ENCODE measurements around the gene PPP1R18. TPM values are rescaled to one million over a fixed set of nuclear protein-coding genes. Genes with fewer than 3 reads are reported as not detected.

Gene PPP1R18
- total RNA-seq, 2 experiments from 2014 or later: 30.9 to 31.6 TPM

DNA sequence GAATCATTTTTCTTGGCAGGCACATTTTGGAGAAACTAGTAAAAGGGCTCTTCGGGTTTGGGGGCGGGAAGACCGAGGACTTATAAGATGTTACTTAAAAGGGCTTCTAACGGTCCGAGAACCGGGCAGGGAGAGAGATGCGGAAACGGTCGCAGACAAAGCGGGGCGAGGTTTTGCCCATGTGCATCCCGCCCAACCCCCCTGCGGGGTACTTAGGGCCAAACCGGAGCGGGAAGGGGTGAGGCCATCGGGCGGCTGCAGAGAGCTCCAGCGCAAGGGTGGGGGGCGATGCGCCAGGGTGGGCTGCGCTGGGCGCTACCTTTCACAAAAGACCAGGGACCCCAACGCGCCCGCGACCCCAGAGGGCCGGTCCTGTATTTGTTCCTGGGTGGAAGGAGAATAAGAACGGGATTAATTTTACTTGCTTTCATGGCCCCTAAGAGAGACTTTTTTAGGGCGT lies 34.3 kb upstream of the PPP1R18 start:
- peak overlapping the region; percentile 82 to 85 for H3K27ac ChIP-seq (ENCODE audit: low read depth in 1 of 2, low read length in 2 of 2)
- Mint-ChIP-seq H3K9me3 (no peaks in the 10 kb centered on the region), H3K27me3 (no peaks in the 10 kb centered on the region), H3K27ac (peak overlapping the region; percentile 95), H3K4me3 (peak overlapping the region; percentile 99), H3K4me1 (ENCODE audit: low read depth) (peaks cover 74% of the 10 kb centered on the region), H3K36me3 (ENCODE audit: low read depth) (peaks cover 67% of the 10 kb centered on the region)
- H3K4me3 ChIP-seq (ENCODE audit: low read length): peak overlapping the region; percentile 73
- ATAC-seq (ENCODE audit: poor library complexity): no peak
- TF ChIP-seq, protein P1, sequence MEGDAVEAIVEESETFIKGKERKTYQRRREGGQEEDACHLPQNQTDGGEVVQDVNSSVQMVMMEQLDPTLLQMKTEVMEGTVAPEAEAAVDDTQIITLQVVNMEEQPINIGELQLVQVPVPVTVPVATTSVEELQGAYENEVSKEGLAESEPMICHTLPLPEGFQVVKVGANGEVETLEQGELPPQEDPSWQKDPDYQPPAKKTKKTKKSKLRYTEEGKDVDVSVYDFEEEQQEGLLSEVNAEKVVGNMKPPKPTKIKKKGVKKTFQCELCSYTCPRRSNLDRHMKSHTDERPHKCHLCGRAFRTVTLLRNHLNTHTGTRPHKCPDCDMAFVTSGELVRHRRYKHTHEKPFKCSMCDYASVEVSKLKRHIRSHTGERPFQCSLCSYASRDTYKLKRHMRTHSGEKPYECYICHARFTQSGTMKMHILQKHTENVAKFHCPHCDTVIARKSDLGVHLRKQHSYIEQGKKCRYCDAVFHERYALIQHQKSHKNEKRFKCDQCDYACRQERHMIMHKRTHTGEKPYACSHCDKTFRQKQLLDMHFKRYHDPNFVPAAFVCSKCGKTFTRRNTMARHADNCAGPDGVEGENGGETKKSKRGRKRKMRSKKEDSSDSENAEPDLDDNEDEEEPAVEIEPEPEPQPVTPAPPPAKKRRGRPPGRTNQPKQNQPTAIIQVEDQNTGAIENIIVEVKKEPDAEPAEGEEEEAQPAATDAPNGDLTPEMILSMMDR (IDR thresholded peaks at IDR 0.05): no peak
- no peaks in the 10 kb centered on the region for H3K9me3 ChIP-seq (ENCODE audit: control insufficient read depth in 1 of 2, insufficient read depth in 1 of 2, low read length in 2 of 2)
- CTCF ChIA-PET: interaction anchor here (1.7 to 20.2 kb wide), 3 partner anchors 11 to 108 kb away, joined by 6 to 526 read pairs (median 70); partner anchors contain the start of gene DHX16
- peaks cover 35% of the 10 kb centered on the region for H3K36me3 ChIP-seq (ENCODE audit: insufficient read depth, low read length)
- peaks cover 73% of the 10 kb centered on the region for H3K4me1 ChIP-seq (ENCODE audit: insufficient read depth, low read length)
- peak; percentile 30 to 74 (median 48) for DNase-seq
- no peaks in the 10 kb centered on the region for H3K27me3 ChIP-seq (ENCODE audit: control insufficient read depth in 1 of 2, insufficient read depth in 2 of 2, low read length in 2 of 2)
- POLR2A ChIA-PET: interaction anchor here (0.7 to 11.0 kb wide), 16 partner anchors 10 to 507 kb away, joined by 3 to 381 read pairs (median 8); partner anchors contain the start of genes ABCF1, DHX16, GTF2H4 and MRPS18B
- intact Hi-C loops (cut with DNase I, micrococcal nuclease): loop anchor here (1.0 to 5.0 kb wide), 4 partner anchors 38 to 178 kb away; partner anchors contain the start of genes MRPS18B (in 2 of the 2), PPP1R10 (in 2 of the 2) and ABCF1 (in 1 of the 2)

DNA sequence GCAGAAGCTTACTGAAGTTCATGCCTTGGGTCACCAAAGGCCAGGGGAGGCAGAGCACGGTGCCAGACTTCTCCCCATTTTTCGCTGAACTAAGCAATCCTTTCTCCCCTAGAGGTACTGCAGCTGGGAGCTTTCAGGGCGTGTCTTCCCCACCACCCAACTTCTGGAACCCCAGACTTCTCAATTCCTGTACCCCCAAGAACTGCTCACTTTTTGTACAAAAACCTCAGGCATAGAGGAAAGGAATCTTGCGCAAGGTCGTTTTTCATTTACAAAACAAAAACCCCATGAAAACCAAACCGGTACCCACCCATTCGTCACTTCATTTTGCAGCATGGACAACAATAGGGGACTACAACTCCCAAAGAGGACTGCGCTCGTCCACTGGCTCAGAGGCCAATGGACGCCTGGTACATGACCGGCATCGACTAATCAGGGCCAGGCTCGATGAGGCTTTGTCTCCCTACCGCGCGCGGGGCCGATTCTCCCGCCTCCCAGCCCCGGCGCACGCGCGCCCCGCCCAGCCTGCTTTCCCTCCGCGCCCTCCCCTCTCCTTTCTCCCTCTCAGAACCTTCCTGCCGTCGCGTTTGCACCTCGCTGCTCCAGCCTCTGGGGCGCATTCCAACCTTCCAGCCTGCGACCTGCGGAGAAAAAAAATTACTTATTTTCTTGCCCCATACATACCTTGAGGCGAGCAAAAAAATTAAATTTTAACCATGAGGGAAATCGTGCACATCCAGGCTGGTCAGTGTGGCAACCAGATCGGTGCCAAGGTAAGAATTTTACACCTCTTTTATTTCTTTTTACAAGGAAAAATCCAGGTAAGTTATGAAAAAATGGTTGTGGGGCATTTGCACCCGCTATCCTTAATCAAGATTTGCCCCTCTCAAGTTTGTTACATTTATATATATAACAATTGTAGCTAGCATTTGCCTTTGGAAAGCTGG lies 33.6 kb upstream of the PPP1R18 start, which contains the start of gene TUBB:
TSS of gene TUBB (plus strand) at position 562 of the 947 bp plus-strand sequence. CDS start at position 717, 155 bp downstream.
- H3K36me3 ChIP-seq (ENCODE audit: insufficient read depth, low read length): peaks cover 29% of the 10 kb centered on the region
- Mint-ChIP-seq H3K27ac (peak within 1 kb of the TSS; percentile 95), H3K9me3 (no peaks in the 10 kb centered on the region), H3K27me3 (no peaks in the 10 kb centered on the region), H3K36me3 (ENCODE audit: low read depth) (peaks cover 68% of the 10 kb centered on the region), H3K4me3 (peak within 1 kb of the TSS; percentile 99), H3K4me1 (ENCODE audit: low read depth) (peaks cover 71% of the 10 kb centered on the region)
- H3K27me3 ChIP-seq (ENCODE audit: control insufficient read depth in 1 of 2, insufficient read depth in 2 of 2, low read length in 2 of 2): no peaks in the 10 kb centered on the region
- CTCF ChIA-PET: interaction anchor here (1.7 to 20.2 kb wide), 3 partner anchors 12 to 107 kb away, joined by 6 to 526 read pairs (median 70); partner anchors contain the start of gene DHX16
- peak within 1 kb of the TSS; percentile 82 to 85 for H3K27ac ChIP-seq (ENCODE audit: low read depth in 1 of 2, low read length in 2 of 2)
- ATAC-seq (ENCODE audit: poor library complexity) (peak; percentile 63), DNase-seq (peak; percentile 88 to 98 (median 94))
- POLR2A ChIA-PET: interaction anchor here (1.2 to 11.0 kb wide), 11 partner anchors 16 to 506 kb away, joined by 3 to 381 read pairs (median 17); partner anchors contain the start of genes ABCF1, DHX16, MRPS18B and PPP1R10
- intact Hi-C loops (cut with DNase I, micrococcal nuclease): loop anchor here (5.0 kb wide), 3 partner anchors 148 to 178 kb away; partner anchors contain the start of genes ABCF1 (in 1 of the 2), GNL1 (in 1 of the 2) and PRR3 (in 1 of the 2)
- peak within 1 kb of the TSS; percentile 73 for H3K4me3 ChIP-seq (ENCODE audit: low read length)
- TF ChIP-seq, protein P1 (IDR thresholded peaks at IDR 0.05): no peak
- H3K4me1 ChIP-seq (ENCODE audit: insufficient read depth, low read length): peaks cover 67% of the 10 kb centered on the region
- no peaks in the 10 kb centered on the region for H3K9me3 ChIP-seq (ENCODE audit: control insufficient read depth in 1 of 2, insufficient read depth in 1 of 2, low read length in 2 of 2)

DNA sequence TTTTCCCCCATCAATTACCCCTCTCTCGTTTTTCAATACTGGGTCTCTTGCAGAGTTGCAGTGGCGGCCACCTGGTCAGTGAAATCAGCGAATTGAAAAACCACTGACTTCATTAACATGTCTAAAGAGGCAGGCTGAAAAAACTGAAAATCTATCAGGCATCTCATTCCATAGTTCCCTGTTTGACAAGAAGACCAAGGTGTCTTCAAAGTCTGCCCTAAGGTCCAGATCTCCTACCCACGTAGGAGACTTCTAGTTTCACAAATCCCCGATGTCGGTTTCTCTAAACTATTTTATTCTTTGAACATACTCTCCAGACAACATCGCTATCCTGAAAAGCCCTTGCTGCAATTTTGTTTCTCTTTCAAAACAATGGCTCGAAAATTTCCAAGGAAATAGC lies 32.9 kb upstream of the PPP1R18 start:
- intact Hi-C loops (cut with DNase I, micrococcal nuclease): loop anchor here in 1 of 2 experiments (5.0 kb wide), 1 partner anchor 162 kb away; the partner anchor contains the start of genes GNL1 and PRR3

More for the DNA sequence above, 32.9 kb upstream of the PPP1R18 start:
- no peaks in the 10 kb centered on the region for H3K9me3 ChIP-seq (ENCODE audit: control insufficient read depth in 1 of 2, insufficient read depth in 1 of 2, low read length in 2 of 2)
- ATAC-seq (ENCODE audit: poor library complexity) (no peak), DNase-seq (peak in 1 of 14 experiments; percentile 2)
- H3K4me3 Mint-ChIP-seq: peak overlapping the region; percentile 99
- no peaks in the 10 kb centered on the region for H3K27me3 Mint-ChIP-seq
- no peaks in the 10 kb centered on the region for H3K9me3 Mint-ChIP-seq
- ChIA-PET POLR2A (interaction anchor here (1.2 to 11.0 kb wide), 4 partner anchors 28 to 105 kb away, joined by 3 to 381 read pairs (median 37); partner anchors contain the start of gene DHX16), CTCF (interaction anchor here (6.6 to 20.2 kb wide), 2 partner anchors 12 to 41 kb away, joined by 70 to 526 read pairs; partner anchors contain the start of gene DHX16)
- H3K4me3 ChIP-seq (ENCODE audit: low read length): peak overlapping the region; percentile 73
- H3K27ac Mint-ChIP-seq: peak overlapping the region; percentile 95
- H3K36me3 ChIP-seq (ENCODE audit: insufficient read depth, low read length): peaks cover 25% of the 10 kb centered on the region
- H3K27ac ChIP-seq (ENCODE audit: low read depth in 1 of 2, low read length in 2 of 2): peak overlapping the region; percentile 53 to 82
- H3K27me3 ChIP-seq (ENCODE audit: control insufficient read depth in 1 of 2, insufficient read depth in 2 of 2, low read length in 2 of 2): no peaks in the 10 kb centered on the region
- TF ChIP-seq, protein P1 (IDR thresholded peaks at IDR 0.05): no peak
- peaks cover 68% of the 10 kb centered on the region for H3K36me3 Mint-ChIP-seq (ENCODE audit: low read depth)
- peaks cover 64% of the 10 kb centered on the region for H3K4me1 Mint-ChIP-seq (ENCODE audit: low read depth)
- peaks cover 62% of the 10 kb centered on the region for H3K4me1 ChIP-seq (ENCODE audit: insufficient read depth, low read length)
